Muscle layer of duodenum (tissue), 2 donors: Measurements from ENCODE around the gene DNAJA1.

Experiments used
- H3K27ac ChIP-seq: one replicate; pipeline ENCODE4 v1.7.0; 2013; ENCODE audit warnings: mild to moderate bottlenecking, low read length
- H3K27me3 ChIP-seq: one replicate; pipeline ENCODE4 v1.7.0; 2013; ENCODE audit warnings: low read depth, mild to moderate bottlenecking, control low read depth, low read length
- H3K36me3 ChIP-seq, 2 donors: one replicate each; pipeline ENCODE4 v1.7.0; 2013; ENCODE audit warnings: low read length in 2 of 2, control low read depth in 1 of 2, mild to moderate bottlenecking in 1 of 2; ENCODE audit not compliant: insufficient read depth in 2 of 2, control insufficient read depth in 1 of 2
- H3K4me1 ChIP-seq, 2 donors: one replicate each; pipeline ENCODE4 v1.7.0; 2013; ENCODE audit warnings: low read length in 2 of 2, mild to moderate bottlenecking in 2 of 2, control low read depth in 1 of 2, moderate library complexity in 1 of 2; ENCODE audit not compliant: insufficient read depth in 2 of 2, control insufficient read depth in 1 of 2
- H3K4me3 ChIP-seq, 2 donors: one replicate each; pipeline ENCODE4 v1.7.0; 2013; ENCODE audit warnings: low read length in 2 of 2, low read depth in 1 of 2, mild to moderate bottlenecking in 1 of 2
- H3K9me3 ChIP-seq, 2 donors: one replicate each; pipeline ENCODE4 v1.7.0; 2013; ENCODE audit warnings: low read length in 2 of 2, control low read depth in 1 of 2, mild to moderate bottlenecking in 1 of 2; ENCODE audit not compliant: control insufficient read depth in 1 of 2
- donor health status: healthy.

Gene DNAJA1

DNA sequence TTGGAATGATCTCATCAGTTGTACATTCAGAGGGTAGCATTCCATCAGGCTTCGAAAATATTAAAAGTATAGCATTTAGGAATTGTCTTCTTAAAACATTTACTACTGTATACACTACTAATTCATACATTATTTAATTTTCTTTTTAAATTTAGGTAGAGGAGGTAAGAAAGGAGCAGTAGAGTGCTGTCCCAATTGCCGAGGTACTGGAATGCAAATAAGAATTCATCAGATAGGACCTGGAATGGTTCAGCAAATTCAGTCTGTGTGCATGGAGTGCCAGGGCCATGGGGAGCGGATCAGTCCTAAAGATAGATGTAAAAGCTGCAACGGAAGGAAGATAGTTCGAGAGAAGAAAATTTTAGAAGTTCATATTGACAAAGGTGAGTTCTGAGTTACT is 5.2 kb downstream of the DNAJA1 start:
- Histone ChIP-seq H3K27me3 (no peaks in the 10 kb centered on the region), H3K27ac (no peak overlapping the region), H3K9me3 (no peaks in the 10 kb centered on the region), H3K4me1 (peaks cover 3 to 37% of the 10 kb centered on the region in 2 donors), H3K36me3 (peaks cover 42 to 66% of the 10 kb centered on the region in 2 donors), H3K4me3 (no peak overlapping the region)

DNA sequence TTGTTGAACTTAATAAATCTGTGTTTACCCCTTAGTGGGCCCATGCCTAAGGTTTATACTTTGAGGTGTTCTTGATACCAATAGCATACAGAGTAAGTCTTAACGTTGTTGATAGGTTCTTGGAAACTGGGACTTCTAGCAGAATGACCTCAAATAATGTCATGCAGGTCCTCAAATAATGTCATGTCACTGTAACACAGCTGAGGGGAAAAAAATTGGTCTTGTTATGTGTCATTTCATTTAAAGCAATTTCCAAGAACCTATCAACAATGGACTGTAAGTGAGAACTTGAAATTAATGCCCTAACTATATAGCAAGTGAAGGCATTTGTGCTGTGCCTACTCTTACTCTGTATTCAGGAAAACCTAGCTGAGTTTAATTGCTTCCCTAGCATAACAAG is 7.2 kb downstream of the DNAJA1 start:
- peaks cover 56 to 84% of the 10 kb centered on the region in 2 donors for H3K36me3 ChIP-seq

DNA sequence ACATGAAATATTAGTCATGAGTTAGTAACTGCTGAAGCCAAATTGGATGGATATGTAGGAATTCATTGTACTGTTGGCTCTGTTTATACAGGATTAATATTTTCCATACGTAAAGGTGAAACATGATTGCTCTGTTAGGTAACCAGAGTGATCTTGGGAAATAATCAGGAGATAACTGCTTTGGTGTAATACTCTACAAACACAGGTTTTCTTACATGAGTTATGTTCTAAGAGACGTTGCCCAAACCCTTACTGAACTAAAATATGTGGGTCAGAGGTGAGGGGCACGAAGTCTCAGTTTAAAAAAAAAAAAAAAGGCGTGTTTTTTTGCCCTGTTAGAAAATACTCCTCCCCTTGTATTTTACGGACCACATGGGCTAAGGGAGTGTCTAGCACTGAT is 7.8 kb downstream of the DNAJA1 start:
- H3K36me3 ChIP-seq = peaks cover 56 to 90% of the 10 kb centered on the region in 2 donors
- H3K27me3 ChIP-seq = no peaks in the 10 kb centered on the region
- peaks cover 3 to 19% of the 10 kb centered on the region in 2 donors for H3K4me1 ChIP-seq
- no peak overlapping the region for H3K27ac ChIP-seq
- no peaks in the 10 kb centered on the region for H3K9me3 ChIP-seq
- H3K4me3 ChIP-seq = no peak overlapping the region

More for the DNA sequence above, 7.2 kb downstream of the DNAJA1 start:
- Histone ChIP-seq H3K4me1 (peaks cover 3 to 24% of the 10 kb centered on the region in 2 donors), H3K27ac (no peak overlapping the region), H3K9me3 (no peaks in the 10 kb centered on the region), H3K27me3 (no peaks in the 10 kb centered on the region), H3K4me3 (no peak overlapping the region)

DNA sequence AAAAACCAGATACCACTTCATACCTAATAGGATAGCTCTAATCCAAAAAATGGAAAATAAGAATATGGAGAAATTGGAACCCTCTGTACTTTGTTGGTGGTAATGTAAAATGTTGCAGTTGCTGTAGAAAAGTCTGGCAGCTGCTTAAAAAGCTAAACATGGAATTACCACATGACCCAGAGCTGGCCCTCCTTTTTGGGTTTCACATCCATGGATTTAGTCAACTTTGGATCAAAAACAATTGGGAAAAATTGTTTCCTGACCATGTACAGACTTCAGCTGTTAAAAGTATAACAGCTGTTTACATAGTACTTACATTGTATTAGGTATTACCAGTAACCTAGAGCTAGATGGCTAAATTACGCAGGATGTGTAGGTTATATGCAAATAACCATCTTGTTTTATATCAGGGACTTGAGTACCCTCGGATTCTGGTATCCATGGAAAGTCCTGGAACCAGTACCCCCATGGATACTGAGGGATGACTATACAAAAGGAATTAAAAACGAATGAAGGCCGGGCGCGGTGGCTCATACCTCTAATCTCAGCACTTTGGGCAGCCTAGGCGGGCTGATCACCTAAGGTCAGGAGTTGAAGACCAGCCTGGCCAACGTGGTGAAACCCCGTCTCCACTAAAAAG is 15.8 kb downstream of the DNAJA1 start:
- Histone ChIP-seq H3K27ac (no peak overlapping the region), H3K4me3 (no peak overlapping the region), H3K9me3 (no peaks in the 10 kb centered on the region), H3K27me3 (no peaks in the 10 kb centered on the region), H3K4me1 (peaks cover 0 to 4% of the 10 kb centered on the region in 2 donors), H3K36me3 (peaks cover 30 to 34% of the 10 kb centered on the region in 2 donors)

DNA sequence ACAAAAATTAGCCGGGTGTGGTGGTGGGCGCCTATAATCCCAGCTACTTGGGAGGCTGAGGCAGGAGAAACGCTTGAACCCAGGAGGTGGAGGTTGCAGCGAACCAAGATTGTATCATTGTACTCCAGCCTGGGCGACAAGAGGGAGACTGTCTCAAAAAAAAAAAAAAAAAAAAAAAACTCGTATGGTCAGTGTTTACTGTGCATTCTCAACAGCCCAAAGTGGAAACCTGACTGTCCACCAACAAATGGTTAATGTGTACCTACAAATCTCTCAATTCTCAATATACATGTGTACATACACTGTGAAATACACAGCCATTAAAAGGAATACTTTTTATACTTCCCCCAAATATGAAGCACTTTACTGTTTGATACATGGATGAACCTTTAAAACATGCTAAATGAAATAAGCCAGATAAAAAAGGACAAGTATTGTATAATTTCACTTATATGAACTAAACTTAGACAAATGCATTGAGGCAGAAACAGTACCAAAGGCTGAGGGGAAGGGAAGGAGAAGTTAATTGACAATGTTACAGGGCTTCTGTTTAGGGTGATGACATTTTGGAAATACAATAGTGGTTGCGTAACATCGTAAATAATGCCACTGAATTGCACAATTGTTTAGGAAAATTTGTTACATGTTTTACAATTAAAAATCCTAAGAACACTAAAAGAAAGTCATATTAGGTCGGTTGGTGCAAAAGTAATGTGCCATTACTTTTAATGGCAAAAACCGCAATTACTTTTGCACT is 16.5 kb downstream of the DNAJA1 start:
- Histone ChIP-seq H3K27me3 (no peaks in the 10 kb centered on the region), H3K4me1 (peaks cover 0 to 4% of the 10 kb centered on the region in 2 donors), H3K9me3 (no peaks in the 10 kb centered on the region), H3K27ac (no peak overlapping the region), H3K36me3 (peaks cover 28 to 33% of the 10 kb centered on the region in 2 donors), H3K4me3 (no peak overlapping the region)

DNA sequence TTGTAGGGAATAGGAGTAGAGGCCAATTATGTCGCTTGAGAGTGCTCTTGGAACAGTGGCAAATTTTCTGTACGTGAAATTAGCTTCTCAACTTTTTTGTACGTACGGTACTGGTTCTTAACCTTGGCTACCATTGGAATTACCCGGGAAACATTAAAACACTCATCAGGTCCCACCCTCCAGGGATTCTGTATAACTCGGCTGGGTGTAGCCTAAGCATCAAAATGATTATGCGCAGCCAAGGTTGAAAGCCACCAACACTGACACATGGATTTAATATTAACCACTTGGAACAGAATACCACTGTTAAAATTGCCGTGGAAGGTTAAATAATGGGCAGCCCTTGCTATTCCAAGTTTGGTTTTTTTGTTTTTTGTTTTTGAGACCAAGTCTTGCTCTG is 17.4 kb downstream of the DNAJA1 start:
- Histone ChIP-seq H3K9me3 (no peaks in the 10 kb centered on the region), H3K27ac (no peak overlapping the region), H3K4me1 (peaks cover 0 to 4% of the 10 kb centered on the region in 2 donors)

DNA sequence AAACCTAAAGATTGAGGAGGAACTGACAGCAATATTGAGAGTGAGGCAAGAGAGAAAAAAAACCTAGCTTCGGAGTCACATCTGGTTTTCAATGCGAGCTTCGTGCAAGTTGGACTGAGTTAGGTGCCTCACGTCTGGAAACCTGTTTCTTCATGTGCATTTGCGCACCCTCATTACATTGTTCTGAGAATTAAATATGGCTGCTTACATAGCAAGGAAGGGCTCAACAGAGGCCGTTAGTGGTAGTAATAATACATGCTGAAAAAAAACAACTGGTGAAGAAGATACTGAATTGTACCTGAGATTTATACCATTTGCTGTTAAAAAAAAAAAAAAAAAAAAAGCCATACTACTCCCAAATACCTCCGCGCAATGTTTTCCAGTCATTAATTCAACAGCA is 18.6 kb downstream of the DNAJA1 start:
- Histone ChIP-seq H3K27me3 (no peaks in the 10 kb centered on the region), H3K4me3 (peak overlapping the region; percentile 53 to 72), H3K9me3 (no peaks in the 10 kb centered on the region), H3K4me1 (peaks cover 0 to 4% of the 10 kb centered on the region in 2 donors), H3K27ac (peak overlapping the region; percentile 83), H3K36me3 (peaks cover 17 to 18% of the 10 kb centered on the region in 2 donors)

More for the DNA sequence above, 17.4 kb downstream of the DNAJA1 start:
- peaks cover 24 to 29% of the 10 kb centered on the region in 2 donors for H3K36me3 ChIP-seq
- H3K27me3 ChIP-seq = no peaks in the 10 kb centered on the region
- H3K4me3 ChIP-seq = no peak overlapping the region

DNA sequence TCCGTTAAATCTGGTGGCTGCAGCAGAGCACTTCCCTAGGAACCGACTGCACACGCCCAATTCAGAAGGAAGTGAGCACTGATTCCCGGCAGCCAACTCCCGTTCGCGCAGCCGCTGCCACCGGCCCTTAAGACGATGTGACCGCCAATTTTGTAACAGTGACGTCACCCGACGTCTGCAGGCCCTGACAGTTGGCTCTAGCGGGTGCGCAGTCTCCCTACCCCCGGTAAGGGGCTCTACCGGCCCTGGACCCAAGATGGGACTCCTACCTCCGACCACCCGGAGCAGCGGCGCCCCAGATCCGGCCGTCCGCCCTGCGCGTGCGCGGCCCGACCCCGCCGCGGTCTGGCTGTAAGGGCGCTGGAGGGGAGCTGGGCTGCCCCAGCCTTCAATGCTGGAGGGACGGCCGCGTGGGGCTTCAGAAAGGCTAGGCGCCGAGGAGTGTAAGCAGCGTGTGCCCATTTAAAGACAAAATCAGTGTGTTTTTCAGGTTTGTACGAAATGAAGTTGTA is 19.1 kb downstream of the DNAJA1 start:
- peaks cover 12 to 18% of the 10 kb centered on the region in 2 donors for H3K36me3 ChIP-seq
- peak overlapping the region; percentile 83 for H3K27ac ChIP-seq
- H3K9me3 ChIP-seq = no peaks in the 10 kb centered on the region
- H3K4me1 ChIP-seq = peaks cover 0 to 4% of the 10 kb centered on the region in 2 donors
- H3K27me3 ChIP-seq = no peaks in the 10 kb centered on the region
- H3K4me3 ChIP-seq = peak overlapping the region; percentile 53 to 72

DNA sequence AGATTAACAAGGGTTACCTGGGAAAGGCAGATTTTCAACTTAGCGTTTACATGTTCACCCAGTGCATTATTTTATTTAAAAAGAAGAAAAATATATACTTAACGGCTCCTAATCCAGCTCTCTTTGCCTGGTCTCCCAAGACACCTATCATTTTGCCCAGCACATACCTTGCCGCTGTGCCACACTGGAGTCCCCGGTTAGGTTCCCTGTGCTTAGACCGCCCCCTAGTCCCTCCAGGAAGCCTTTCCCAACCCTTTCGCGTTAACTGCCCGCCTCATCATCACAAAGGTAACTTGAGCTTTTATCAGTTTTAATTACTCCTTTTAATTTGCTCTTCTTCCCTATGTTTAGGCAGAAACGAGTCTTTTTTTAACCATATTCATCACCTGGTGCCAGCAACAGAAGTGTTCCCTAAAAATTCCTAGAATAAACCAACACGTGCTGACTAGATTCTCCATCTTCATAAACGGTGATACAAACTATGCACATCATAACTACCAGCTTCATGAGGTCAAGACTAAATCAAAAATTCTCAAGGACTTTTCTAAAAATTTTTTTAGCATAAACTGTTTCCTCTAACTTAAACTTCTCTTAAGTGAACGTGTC is 19.7 kb downstream of the DNAJA1 start:
- Histone ChIP-seq H3K27ac (peak overlapping the region; percentile 83), H3K36me3 (peaks cover 11 to 22% of the 10 kb centered on the region in 2 donors), H3K9me3 (no peaks in the 10 kb centered on the region), H3K27me3 (no peaks in the 10 kb centered on the region), H3K4me3 (peak overlapping the region; percentile 53 to 72), H3K4me1 (peaks cover 0 to 4% of the 10 kb centered on the region in 2 donors)

DNA sequence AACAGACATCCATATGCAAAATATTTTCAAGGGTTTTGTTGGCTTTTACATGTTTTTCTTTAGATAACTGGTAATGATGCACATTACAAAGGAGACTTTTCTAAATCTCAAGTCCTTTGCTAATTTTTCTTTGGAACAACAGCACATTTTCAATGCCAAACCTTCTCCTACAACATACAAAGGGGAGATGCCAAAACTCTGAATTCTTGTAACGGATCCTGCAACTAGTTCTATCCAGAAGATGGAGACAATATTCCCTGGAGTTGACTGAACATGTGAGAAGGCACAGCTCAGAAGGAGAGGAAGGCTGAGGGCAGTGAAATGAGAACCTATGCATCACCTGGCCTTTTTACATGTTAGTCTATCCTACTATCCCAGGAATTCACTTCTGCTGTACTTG is 21.0 kb downstream of the DNAJA1 start:
- H3K36me3 ChIP-seq = peaks cover 6 to 22% of the 10 kb centered on the region in 2 donors
- H3K4me3 ChIP-seq = no peak overlapping the region
- H3K27ac ChIP-seq = no peak overlapping the region
- H3K4me1 ChIP-seq = peaks cover 0 to 4% of the 10 kb centered on the region in 2 donors
- no peaks in the 10 kb centered on the region for H3K27me3 ChIP-seq
- no peaks in the 10 kb centered on the region for H3K9me3 ChIP-seq

DNA sequence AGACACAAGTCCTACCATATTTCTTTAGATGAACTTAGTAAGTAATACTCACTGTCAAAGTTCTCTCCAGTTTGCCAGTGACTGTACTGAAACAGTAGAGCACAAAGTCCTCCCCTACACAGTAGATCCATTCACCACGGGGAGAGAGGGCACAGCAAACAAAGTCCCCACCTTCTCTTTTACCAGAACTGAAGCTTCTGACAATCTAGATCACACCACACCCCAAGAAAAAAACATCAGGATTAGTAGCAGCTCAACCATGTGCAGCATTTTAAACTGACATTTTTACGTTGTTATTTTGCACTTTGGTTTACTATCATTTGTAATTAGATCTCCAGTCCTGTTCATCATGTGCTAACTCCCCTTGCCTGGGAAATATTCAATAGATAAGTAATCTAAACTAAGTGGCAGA is 23.0 kb downstream of the DNAJA1 start:
- Histone ChIP-seq H3K27me3 (no peaks in the 10 kb centered on the region), H3K27ac (no peak overlapping the region), H3K9me3 (no peaks in the 10 kb centered on the region), H3K36me3 (peaks cover 19 to 40% of the 10 kb centered on the region in 2 donors), H3K4me1 (peaks cover 0 to 4% of the 10 kb centered on the region in 2 donors), H3K4me3 (no peak overlapping the region)
